Measurements from ENCODE around the gene FEV. TPM values are rescaled to one million over a fixed set of nuclear protein-coding genes. Genes with fewer than 3 reads are reported as not detected.

FEV gene
- polyA plus RNA-seq, 1 donor from 2014 or later: not detected

GRCh38 chr2:219016721-219017120 lies 31.7 kb upstream of the FEV start:
- no peaks in the 10 kb centered on the region for H3K36me3 ChIP-seq (ENCODE audit: insufficient read depth, low read length)
- no peak for TF ChIP-seq EZH2 (IDR thresholded peaks at IDR 0.05; ENCODE audit: borderline replicate concordance, insufficient read depth, low read length, poor library complexity, severe bottlenecking)
- no peak for TF ChIP-seq POLR2AphosphoS5 (IDR thresholded peaks at IDR 0.05)
- TF ChIP-seq RAD21 (conservative IDR thresholded peaks at IDR 0.05): no peak
- TF ChIP-seq REST (IDR thresholded peaks at IDR 0.05; ENCODE audit: borderline replicate concordance): no peak
- TF ChIP-seq MXI1 (conservative IDR thresholded peaks at IDR 0.05; ENCODE audit: poor library complexity, severe bottlenecking): no peak
- TF ChIP-seq EP300 (conservative IDR thresholded peaks at IDR 0.05; ENCODE audit: poor library complexity, severe bottlenecking): no peak
- no peak for TF ChIP-seq TAF1 (IDR thresholded peaks at IDR 0.05; ENCODE audit: low read depth)
- no peak for TF ChIP-seq SMC3 (conservative IDR thresholded peaks at IDR 0.05; ENCODE audit: poor library complexity)
- TF ChIP-seq CTCF (IDR thresholded peaks at IDR 0.05; ENCODE audit: poor library complexity, severe bottlenecking): no peak
- no peak overlapping the region for H3K4me3 ChIP-seq (ENCODE audit: low read length)
- no peaks in the 10 kb centered on the region for H3K9me3 ChIP-seq (ENCODE audit: low read length)
- no peaks in the 10 kb centered on the region for H4K20me1 ChIP-seq (ENCODE audit: insufficient read depth)
- no peaks in the 10 kb centered on the region for H3F3A ChIP-seq (ENCODE audit: insufficient read depth, low read length, poor library complexity, severe bottlenecking)
- H3K27ac ChIP-seq (ENCODE audit: low read length): no peak overlapping the region
- H3K79me2 ChIP-seq (replicated peaks; ENCODE audit: insufficient read depth, low read length): no peaks in the 10 kb centered on the region
- no peak overlapping the region for H3K9ac ChIP-seq (ENCODE audit: low read length)
- H3K9me2 ChIP-seq (ENCODE audit: insufficient read depth, low read length): no peaks in the 10 kb centered on the region
- no peak overlapping the region for H3K4me2 ChIP-seq (ENCODE audit: low read length)
- peaks cover 6% of the 10 kb centered on the region for H3K27me3 ChIP-seq (ENCODE audit: insufficient read depth, low read depth, low read length)
- no peak overlapping the region for H2AFZ ChIP-seq (ENCODE audit: low read depth, low read length)

- no peak overlapping the region for H3K4me3 ChIP-seq (ENCODE audit: low read length)
- no peak for TF ChIP-seq EP300 (conservative IDR thresholded peaks at IDR 0.05; ENCODE audit: poor library complexity, severe bottlenecking)
- TF ChIP-seq MXI1 (conservative IDR thresholded peaks at IDR 0.05; ENCODE audit: poor library complexity, severe bottlenecking): no peak
- no peak for TF ChIP-seq SMC3 (conservative IDR thresholded peaks at IDR 0.05; ENCODE audit: poor library complexity)
- no peak for TF ChIP-seq TAF1 (IDR thresholded peaks at IDR 0.05; ENCODE audit: low read depth)
- no peak for TF ChIP-seq EZH2 (IDR thresholded peaks at IDR 0.05; ENCODE audit: borderline replicate concordance, insufficient read depth, low read length, poor library complexity, severe bottlenecking)
- no peak for TF ChIP-seq CTCF (IDR thresholded peaks at IDR 0.05; ENCODE audit: poor library complexity, severe bottlenecking)
- TF ChIP-seq POLR2AphosphoS5 (IDR thresholded peaks at IDR 0.05): no peak
- TF ChIP-seq RAD21 (conservative IDR thresholded peaks at IDR 0.05): no peak
- no peak for TF ChIP-seq REST (IDR thresholded peaks at IDR 0.05; ENCODE audit: borderline replicate concordance)
- no peaks in the 10 kb centered on the region for H3K36me3 ChIP-seq (ENCODE audit: insufficient read depth, low read length)
- H3F3A ChIP-seq (ENCODE audit: insufficient read depth, low read length, poor library complexity, severe bottlenecking): no peaks in the 10 kb centered on the region
- no peaks in the 10 kb centered on the region for H3K79me2 ChIP-seq (replicated peaks; ENCODE audit: insufficient read depth, low read length)
- H3K9ac ChIP-seq (ENCODE audit: low read length): no peak overlapping the region
- H3K9me2 ChIP-seq (ENCODE audit: insufficient read depth, low read length): no peaks in the 10 kb centered on the region
- H3K27ac ChIP-seq (ENCODE audit: low read length): no peak overlapping the region
- no peak overlapping the region for H3K4me2 ChIP-seq (ENCODE audit: low read length)
- H4K20me1 ChIP-seq (ENCODE audit: insufficient read depth): no peaks in the 10 kb centered on the region
- H3K27me3 ChIP-seq (ENCODE audit: insufficient read depth, low read depth, low read length): peaks cover 29% of the 10 kb centered on the region
- H3K9me3 ChIP-seq (ENCODE audit: low read length): no peaks in the 10 kb centered on the region
- no peak overlapping the region for H2AFZ ChIP-seq (ENCODE audit: low read depth, low read length)
Observed at GRCh38 chr2:219010873-219011272, 25.9 kb upstream of the FEV start.
